OCI-LY7 (cell line): ENCODE results near the gene ZPBP2.

Experiments
- EZH2phosphoT487 ChIP-seq: fragments of 200-600 bp; sonication (generic); IDR thresholded peaks from 2 replicates; pipeline ENCODE4 v1.6.1; 2018; ENCODE audit warnings: low read depth, borderline replicate concordance, mild to moderate bottlenecking, mixed run types, antibody characterized with exemption, low read length, moderate library complexity, mixed read lengths
- TF ChIP-seq, protein P1 (sequence below): fragments of 200-600 bp; sonication (generic); conservative IDR thresholded peaks from 2 replicates; pipeline ENCODE4 v1.5.1; 2014; ENCODE audit warnings: mild to moderate bottlenecking, antibody characterized with exemption, low read length, moderate library complexity, mixed read lengths

DNA sequence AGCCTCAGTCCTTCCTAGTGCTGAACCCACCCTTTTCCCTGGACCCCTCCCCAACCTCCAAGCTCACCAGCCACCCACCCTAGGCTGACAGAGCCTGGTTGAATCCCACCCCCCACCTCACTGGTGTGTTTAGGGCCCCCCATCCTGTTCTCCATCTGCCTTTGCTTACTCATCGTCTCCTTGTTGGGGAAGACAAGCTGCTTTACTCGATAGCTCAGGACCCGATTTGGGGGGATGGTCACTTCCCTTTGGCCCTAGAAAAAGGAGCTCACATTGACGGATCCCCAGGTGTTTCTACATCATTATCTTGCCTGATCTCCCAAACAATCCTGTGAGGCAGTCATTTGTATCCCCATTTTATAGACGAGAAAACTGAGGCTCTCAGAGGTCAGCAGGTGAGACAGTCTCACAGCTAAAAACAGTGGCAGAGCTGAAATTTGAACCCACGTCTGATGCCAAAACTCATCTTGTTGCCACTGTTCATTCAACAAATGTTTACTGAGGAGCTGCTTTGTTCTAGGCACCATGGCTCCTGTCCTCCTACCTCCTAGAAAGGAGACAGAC is 40.9 kb downstream of the ZPBP2 start:
- TF ChIP-seq, protein P1, sequence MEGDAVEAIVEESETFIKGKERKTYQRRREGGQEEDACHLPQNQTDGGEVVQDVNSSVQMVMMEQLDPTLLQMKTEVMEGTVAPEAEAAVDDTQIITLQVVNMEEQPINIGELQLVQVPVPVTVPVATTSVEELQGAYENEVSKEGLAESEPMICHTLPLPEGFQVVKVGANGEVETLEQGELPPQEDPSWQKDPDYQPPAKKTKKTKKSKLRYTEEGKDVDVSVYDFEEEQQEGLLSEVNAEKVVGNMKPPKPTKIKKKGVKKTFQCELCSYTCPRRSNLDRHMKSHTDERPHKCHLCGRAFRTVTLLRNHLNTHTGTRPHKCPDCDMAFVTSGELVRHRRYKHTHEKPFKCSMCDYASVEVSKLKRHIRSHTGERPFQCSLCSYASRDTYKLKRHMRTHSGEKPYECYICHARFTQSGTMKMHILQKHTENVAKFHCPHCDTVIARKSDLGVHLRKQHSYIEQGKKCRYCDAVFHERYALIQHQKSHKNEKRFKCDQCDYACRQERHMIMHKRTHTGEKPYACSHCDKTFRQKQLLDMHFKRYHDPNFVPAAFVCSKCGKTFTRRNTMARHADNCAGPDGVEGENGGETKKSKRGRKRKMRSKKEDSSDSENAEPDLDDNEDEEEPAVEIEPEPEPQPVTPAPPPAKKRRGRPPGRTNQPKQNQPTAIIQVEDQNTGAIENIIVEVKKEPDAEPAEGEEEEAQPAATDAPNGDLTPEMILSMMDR: no peak
- no peak for TF ChIP-seq EZH2phosphoT487
